ENCODE measurements around the gene BEAN1. TPM values are rescaled to one million over a fixed set of nuclear protein-coding genes. Genes with fewer than 3 reads are reported as not detected.

Gene BEAN1
- total and polyA plus RNA-seq, 2 donors (not counting 1 experiment from before 2014, with no cell fraction given) = 0.07 TPM; not detected in 1

- no peaks in the 10 kb centered on the region for H3K9me3 ChIP-seq (ENCODE audit: control insufficient read depth, insufficient read depth, low read depth, low read length)
- H3K9ac ChIP-seq (ENCODE audit: insufficient read depth, low read length) = no peak overlapping the region
- H3K36me3 ChIP-seq (ENCODE audit: control insufficient read depth, insufficient read depth, low read length) = no peaks in the 10 kb centered on the region
- no peak overlapping the region for H3K27ac ChIP-seq (ENCODE audit: insufficient read depth, low read length)
- no peak overlapping the region for H3K4me3 ChIP-seq (replicated peaks in 1 of 4; ENCODE audit: control extremely low read depth in 1 of 4, insufficient read depth in 1 of 4, low read depth in 3 of 4, low read length in 4 of 4)
- no peak overlapping the region for H3K4me2 ChIP-seq (ENCODE audit: extremely low read depth, insufficient read depth, low read length)
- H3K79me2 ChIP-seq (ENCODE audit: control insufficient read depth, insufficient read depth, low read length) = no peaks in the 10 kb centered on the region
- TF ChIP-seq EZH2 (IDR thresholded peaks at IDR 0.05; ENCODE audit: low read length, missing control alignments) = no peak
- no peak for TF ChIP-seq CTCF (conservative IDR thresholded peaks at IDR 0.05 in 1 of 2, IDR thresholded peaks at IDR 0.05 in 1 of 2; ENCODE audit: low read depth in 1 of 2, low read length in 2 of 2)
- no peaks in the 10 kb centered on the region for H3K4me1 ChIP-seq (ENCODE audit: control insufficient read depth, extremely low read depth, insufficient read depth, low read length)
- H2AFZ ChIP-seq (ENCODE audit: low read length) = no peak overlapping the region
- no peaks in the 10 kb centered on the region for H4K20me1 ChIP-seq (ENCODE audit: control insufficient read depth, extremely low read depth, insufficient read depth, low read length)
- H3K27me3 ChIP-seq (ENCODE audit: control insufficient read depth, insufficient read depth, low read length) = peaks cover 50% of the 10 kb centered on the region
- no peak for DNase-seq (ENCODE audit: low read depth in 2 of 2)
These were observed 2.3 kb downstream of the BEAN1 start for GRCh38 chr16:66429290-66429962.

GRCh38 chr16:66430214-66430613 lies 3.1 kb downstream of the BEAN1 start:
- Histone ChIP-seq H3K36me3 (ENCODE audit: control insufficient read depth, insufficient read depth, low read length) (no peaks in the 10 kb centered on the region), H3K4me1 (ENCODE audit: control insufficient read depth, extremely low read depth, insufficient read depth, low read length) (no peaks in the 10 kb centered on the region), H4K20me1 (ENCODE audit: control insufficient read depth, extremely low read depth, insufficient read depth, low read length) (no peaks in the 10 kb centered on the region), H3K4me2 (ENCODE audit: extremely low read depth, insufficient read depth, low read length) (no peak overlapping the region), H3K4me3 (replicated peaks in 1 of 4; ENCODE audit: control extremely low read depth in 1 of 4, insufficient read depth in 1 of 4, low read depth in 3 of 4, low read length in 4 of 4) (no peak overlapping the region), H3K9me3 (ENCODE audit: control insufficient read depth, insufficient read depth, low read depth, low read length) (no peaks in the 10 kb centered on the region), H3K9ac (ENCODE audit: insufficient read depth, low read length) (no peak overlapping the region), H3K27me3 (ENCODE audit: control insufficient read depth, insufficient read depth, low read length) (peaks cover 44% of the 10 kb centered on the region), H2AFZ (ENCODE audit: low read length) (no peak overlapping the region), H3K79me2 (ENCODE audit: control insufficient read depth, insufficient read depth, low read length) (no peaks in the 10 kb centered on the region), H3K27ac (ENCODE audit: insufficient read depth, low read length) (no peak overlapping the region)
- DNase-seq (ENCODE audit: low read depth in 2 of 2) = no peak
- TF ChIP-seq EZH2 (IDR thresholded peaks at IDR 0.05; ENCODE audit: low read length, missing control alignments) (no peak), CTCF (conservative IDR thresholded peaks at IDR 0.05 in 1 of 2, IDR thresholded peaks at IDR 0.05 in 1 of 2; ENCODE audit: low read depth in 1 of 2, low read length in 2 of 2) (no peak)

GRCh38 chr16:66431760-66432159 lies 4.7 kb downstream of the BEAN1 start:
- no peak overlapping the region for H3K9ac ChIP-seq (ENCODE audit: insufficient read depth, low read length)
- H3K4me1 ChIP-seq (ENCODE audit: control insufficient read depth, extremely low read depth, insufficient read depth, low read length) = no peaks in the 10 kb centered on the region

More at GRCh38 chr16:66431760-66432159, 4.7 kb downstream of the BEAN1 start:
- H2AFZ ChIP-seq (ENCODE audit: low read length) = no peak overlapping the region
- no peak for TF ChIP-seq CTCF (conservative IDR thresholded peaks at IDR 0.05 in 1 of 2, IDR thresholded peaks at IDR 0.05 in 1 of 2; ENCODE audit: low read depth in 1 of 2, low read length in 2 of 2)
- no peak for TF ChIP-seq EZH2 (IDR thresholded peaks at IDR 0.05; ENCODE audit: low read length, missing control alignments)
- H3K9me3 ChIP-seq (ENCODE audit: control insufficient read depth, insufficient read depth, low read depth, low read length) = no peaks in the 10 kb centered on the region
- H3K79me2 ChIP-seq (ENCODE audit: control insufficient read depth, insufficient read depth, low read length) = no peaks in the 10 kb centered on the region
- no peaks in the 10 kb centered on the region for H4K20me1 ChIP-seq (ENCODE audit: control insufficient read depth, extremely low read depth, insufficient read depth, low read length)
- no peaks in the 10 kb centered on the region for H3K36me3 ChIP-seq (ENCODE audit: control insufficient read depth, insufficient read depth, low read length)
- H3K27ac ChIP-seq (ENCODE audit: insufficient read depth, low read length) = no peak overlapping the region
- H3K27me3 ChIP-seq (ENCODE audit: control insufficient read depth, insufficient read depth, low read length) = peaks cover 32% of the 10 kb centered on the region
- H3K4me2 ChIP-seq (ENCODE audit: extremely low read depth, insufficient read depth, low read length) = no peak overlapping the region
- no peak for DNase-seq (ENCODE audit: low read depth in 2 of 2)
- H3K4me3 ChIP-seq (replicated peaks in 1 of 4; ENCODE audit: control extremely low read depth in 1 of 4, insufficient read depth in 1 of 4, low read depth in 3 of 4, low read length in 4 of 4) = no peak overlapping the region

Measured in fibroblast of lung (primary cell).